SK-N-SH (cell line): ENCODE data around the gene SYNE1.

ENCODE experiments used
- ELF1 ChIP-seq: IDR thresholded peaks from 2 replicates; pipeline ENCODE4 v1.4.0; 2012
- EZH2phosphoT487 ChIP-seq: fragments of 200-600 bp; sonication (generic); IDR thresholded peaks from 2 replicates; pipeline ENCODE4 v1.6.1; 2017; ENCODE audit warnings: low read depth, mixed run types, mild to moderate bottlenecking, antibody characterized with exemption, moderate library complexity, borderline replicate concordance
- FOXJ3 ChIP-seq: sonication (generic); formaldehyde crosslinking; IDR thresholded peaks from 2 replicates; pipeline ENCODE4 v1.5.1; 2020; ENCODE audit warnings: mild to moderate bottlenecking, missing genetic modification reagents
- FOXM1 ChIP-seq: IDR thresholded peaks from 2 replicates; pipeline ENCODE4 v1.4.0; 2012; ENCODE audit warnings: low read depth, mild to moderate bottlenecking
- JUND ChIP-seq: IDR thresholded peaks from 2 replicates; pipeline ENCODE4 v1.4.0; 2012
- MEF2A ChIP-seq: IDR thresholded peaks from 2 replicates; pipeline ENCODE4 v1.4.0; 2012; ENCODE audit warnings: low read depth, borderline replicate concordance
- POLR2AphosphoS5 ChIP-seq: IDR thresholded peaks from 2 replicates; pipeline ENCODE4 v1.6.1; 2012; ENCODE audit warnings: low read depth, low read length
- TAF1 ChIP-seq: IDR thresholded peaks from 2 replicates; pipeline ENCODE4 v1.6.1; 2012; ENCODE audit warnings: low read depth, mild to moderate bottlenecking, low read length, moderate library complexity, borderline replicate concordance
- TEAD4 ChIP-seq: IDR thresholded peaks from 2 replicates; pipeline ENCODE4 v1.4.0; 2012; ENCODE audit warnings: mild to moderate bottlenecking, borderline replicate concordance; ENCODE audit not compliant: insufficient read depth
- YY1 ChIP-seq: IDR thresholded peaks from 2 replicates; pipeline ENCODE4 v1.4.0; 2012; ENCODE audit warnings: low read depth, mild to moderate bottlenecking
- TF ChIP-seq, protein P1 (sequence below): fragments of 200-600 bp; sonication (generic); IDR thresholded peaks from 2 replicates; pipeline ENCODE4 v1.6.1; 2017; ENCODE audit warnings: antibody characterized with exemption, mild to moderate bottlenecking, moderate library complexity
- TF ChIP-seq, protein P2 (sequence below): IDR thresholded peaks from 2 replicates; pipeline ENCODE4 v1.4.0; 2012; ENCODE audit warnings: low read depth
- TF ChIP-seq, protein P3 (sequence below): IDR thresholded peaks from 2 replicates; pipeline ENCODE4 v1.4.0; 2012; ENCODE audit warnings: low read depth, borderline replicate concordance
- TF ChIP-seq, protein P4 (sequence below): IDR thresholded peaks from 2 replicates; pipeline ENCODE4; 2012

DNA sequence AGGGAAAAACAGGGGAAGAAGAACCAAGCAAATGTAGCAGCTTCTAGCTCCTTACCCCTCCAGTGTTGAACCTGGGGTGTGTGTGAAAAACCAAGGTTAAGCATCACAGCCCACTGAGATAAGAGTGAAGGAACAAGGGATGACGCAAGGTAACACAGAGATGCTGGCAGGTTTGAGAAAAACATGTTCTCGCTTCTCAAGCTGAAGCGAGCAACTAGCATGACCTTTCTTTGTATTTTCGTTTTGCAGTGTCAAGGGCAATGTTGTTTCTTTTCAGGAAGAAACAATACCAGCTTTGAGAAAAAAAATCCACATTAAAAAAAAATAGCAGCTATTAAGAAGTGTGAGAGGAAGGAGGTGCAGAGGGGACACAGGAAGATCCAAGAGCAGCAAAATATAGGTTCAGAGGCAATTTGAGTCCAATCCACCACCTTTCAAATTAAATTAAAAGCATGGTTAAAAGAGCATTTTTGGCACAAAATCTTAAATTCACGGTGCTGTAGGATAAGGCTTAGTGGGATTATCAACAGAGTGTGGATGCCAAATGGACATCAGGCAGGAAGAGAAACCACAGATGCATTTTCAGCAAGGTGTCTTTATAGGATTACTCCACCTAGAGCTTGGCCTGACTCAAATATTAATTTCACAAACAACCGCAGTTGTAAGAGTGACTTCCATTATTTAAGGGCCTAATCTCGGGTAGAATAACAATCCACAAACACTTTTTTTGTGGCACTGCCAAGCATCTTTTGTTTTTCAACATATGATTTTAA, 70.9 kb downstream of the SYNE1 start:
- TF ChIP-seq TEAD4: no peak
- TF ChIP-seq POLR2AphosphoS5: no peak
- TF ChIP-seq, protein P1, sequence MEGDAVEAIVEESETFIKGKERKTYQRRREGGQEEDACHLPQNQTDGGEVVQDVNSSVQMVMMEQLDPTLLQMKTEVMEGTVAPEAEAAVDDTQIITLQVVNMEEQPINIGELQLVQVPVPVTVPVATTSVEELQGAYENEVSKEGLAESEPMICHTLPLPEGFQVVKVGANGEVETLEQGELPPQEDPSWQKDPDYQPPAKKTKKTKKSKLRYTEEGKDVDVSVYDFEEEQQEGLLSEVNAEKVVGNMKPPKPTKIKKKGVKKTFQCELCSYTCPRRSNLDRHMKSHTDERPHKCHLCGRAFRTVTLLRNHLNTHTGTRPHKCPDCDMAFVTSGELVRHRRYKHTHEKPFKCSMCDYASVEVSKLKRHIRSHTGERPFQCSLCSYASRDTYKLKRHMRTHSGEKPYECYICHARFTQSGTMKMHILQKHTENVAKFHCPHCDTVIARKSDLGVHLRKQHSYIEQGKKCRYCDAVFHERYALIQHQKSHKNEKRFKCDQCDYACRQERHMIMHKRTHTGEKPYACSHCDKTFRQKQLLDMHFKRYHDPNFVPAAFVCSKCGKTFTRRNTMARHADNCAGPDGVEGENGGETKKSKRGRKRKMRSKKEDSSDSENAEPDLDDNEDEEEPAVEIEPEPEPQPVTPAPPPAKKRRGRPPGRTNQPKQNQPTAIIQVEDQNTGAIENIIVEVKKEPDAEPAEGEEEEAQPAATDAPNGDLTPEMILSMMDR: no peak
- TF ChIP-seq, protein P2, sequence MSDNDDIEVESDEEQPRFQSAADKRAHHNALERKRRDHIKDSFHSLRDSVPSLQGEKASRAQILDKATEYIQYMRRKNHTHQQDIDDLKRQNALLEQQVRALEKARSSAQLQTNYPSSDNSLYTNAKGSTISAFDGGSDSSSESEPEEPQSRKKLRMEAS: no peak
- TF ChIP-seq FOXM1: no peak
- TF ChIP-seq, protein P3, sequence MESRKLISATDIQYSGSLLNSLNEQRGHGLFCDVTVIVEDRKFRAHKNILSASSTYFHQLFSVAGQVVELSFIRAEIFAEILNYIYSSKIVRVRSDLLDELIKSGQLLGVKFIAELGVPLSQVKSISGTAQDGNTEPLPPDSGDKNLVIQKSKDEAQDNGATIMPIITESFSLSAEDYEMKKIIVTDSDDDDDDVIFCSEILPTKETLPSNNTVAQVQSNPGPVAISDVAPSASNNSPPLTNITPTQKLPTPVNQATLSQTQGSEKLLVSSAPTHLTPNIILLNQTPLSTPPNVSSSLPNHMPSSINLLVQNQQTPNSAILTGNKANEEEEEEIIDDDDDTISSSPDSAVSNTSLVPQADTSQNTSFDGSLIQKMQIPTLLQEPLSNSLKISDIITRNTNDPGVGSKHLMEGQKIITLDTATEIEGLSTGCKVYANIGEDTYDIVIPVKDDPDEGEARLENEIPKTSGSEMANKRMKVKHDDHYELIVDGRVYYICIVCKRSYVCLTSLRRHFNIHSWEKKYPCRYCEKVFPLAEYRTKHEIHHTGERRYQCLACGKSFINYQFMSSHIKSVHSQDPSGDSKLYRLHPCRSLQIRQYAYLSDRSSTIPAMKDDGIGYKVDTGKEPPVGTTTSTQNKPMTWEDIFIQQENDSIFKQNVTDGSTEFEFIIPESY: no peak
- no peak for TF ChIP-seq YY1
- no peak for TF ChIP-seq MEF2A
- TF ChIP-seq ELF1: no peak
- TF ChIP-seq JUND: no peak
- no peak for TF ChIP-seq FOXJ3
- TF ChIP-seq TAF1: no peak
- no peak for TF ChIP-seq EZH2phosphoT487
- TF ChIP-seq, protein P4, sequence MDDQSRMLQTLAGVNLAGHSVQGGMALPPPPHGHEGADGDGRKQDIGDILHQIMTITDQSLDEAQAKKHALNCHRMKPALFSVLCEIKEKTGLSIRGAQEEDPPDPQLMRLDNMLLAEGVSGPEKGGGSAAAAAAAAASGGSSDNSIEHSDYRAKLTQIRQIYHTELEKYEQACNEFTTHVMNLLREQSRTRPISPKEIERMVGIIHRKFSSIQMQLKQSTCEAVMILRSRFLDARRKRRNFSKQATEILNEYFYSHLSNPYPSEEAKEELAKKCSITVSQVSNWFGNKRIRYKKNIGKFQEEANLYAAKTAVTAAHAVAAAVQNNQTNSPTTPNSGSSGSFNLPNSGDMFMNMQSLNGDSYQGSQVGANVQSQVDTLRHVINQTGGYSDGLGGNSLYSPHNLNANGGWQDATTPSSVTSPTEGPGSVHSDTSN: no peak
